PFSK-1 (cell line): ENCODE measurements around the gene RHPN2.

Experiments used
- FOXP2 ChIP-seq: optimal IDR thresholded peaks from 2 replicates; pipeline ENCODE3; 2011; ENCODE audit warnings: borderline replicate concordance, control low read depth, inconsistent platforms; ENCODE audit not compliant: insufficient read depth; ENCODE audit errors: extremely low read length, extremely low read depth
- POLR2AphosphoS5 ChIP-seq: IDR thresholded peaks from 2 replicates; pipeline ENCODE4 v1.6.1; 2012; ENCODE audit warnings: low read depth, mild to moderate bottlenecking, control low read depth, low read length, moderate library complexity
- REST ChIP-seq, 2 experiments: IDR thresholded peaks; 2 replicates each; pipeline versions ENCODE4 v1.6.1 to v1.8.0; 2011 to 2012; ENCODE audit warnings: low read depth in 2 of 2, low read length in 2 of 2, control low read depth in 1 of 2, inconsistent platforms in 1 of 2, mild to moderate bottlenecking in 1 of 2, moderate library complexity in 1 of 2; ENCODE audit not compliant: insufficient read depth in 1 of 2
- SIN3A ChIP-seq: IDR thresholded peaks from 2 replicates; pipeline ENCODE4 v1.6.1; 2012; ENCODE audit warnings: mild to moderate bottlenecking, low read length, moderate library complexity, borderline replicate concordance; ENCODE audit not compliant: insufficient read depth
- TAF1 ChIP-seq: IDR thresholded peaks from 2 replicates; pipeline ENCODE4 v1.6.1; 2012; ENCODE audit warnings: low read length, control low read depth, borderline replicate concordance; ENCODE audit not compliant: insufficient read depth

Gene RHPN2

DNA sequence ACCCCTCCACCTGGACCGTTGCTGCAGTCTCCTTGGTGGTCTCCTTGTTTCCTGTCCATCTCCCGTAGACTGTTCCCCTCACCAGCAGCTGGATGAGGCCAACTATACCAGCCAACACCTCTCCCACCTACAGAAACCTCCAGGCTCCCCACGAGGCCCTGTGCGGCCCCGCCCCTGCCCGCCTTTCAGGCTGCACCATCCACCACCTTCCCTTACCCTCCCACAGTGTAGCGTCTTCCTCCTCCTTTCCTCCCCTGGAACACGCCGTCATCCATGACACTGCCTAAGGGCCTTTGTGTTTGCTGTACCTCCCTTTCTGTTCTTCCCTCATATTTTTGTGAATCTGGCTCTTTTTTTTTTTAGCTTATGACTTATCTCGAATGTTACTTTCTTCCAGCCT is 43.5 kb upstream of the RHPN2 start:
- TF ChIP-seq TAF1 (no peak), SIN3A (no peak), REST (IDR thresholded peaks at IDR 0.05; ENCODE audit: insufficient read depth in 1 of 2, low read depth in 2 of 2, low read length in 2 of 2) (no peak), FOXP2 (no peak), POLR2AphosphoS5 (no peak)

GRCh38 chr19:33102893-33103292 is 38.2 kb upstream of the RHPN2 start:
- TF ChIP-seq SIN3A (no peak), REST (IDR thresholded peaks at IDR 0.05; ENCODE audit: insufficient read depth in 1 of 2, low read depth in 2 of 2, low read length in 2 of 2) (no peak), FOXP2 (no peak), POLR2AphosphoS5 (no peak), TAF1 (no peak)

DNA sequence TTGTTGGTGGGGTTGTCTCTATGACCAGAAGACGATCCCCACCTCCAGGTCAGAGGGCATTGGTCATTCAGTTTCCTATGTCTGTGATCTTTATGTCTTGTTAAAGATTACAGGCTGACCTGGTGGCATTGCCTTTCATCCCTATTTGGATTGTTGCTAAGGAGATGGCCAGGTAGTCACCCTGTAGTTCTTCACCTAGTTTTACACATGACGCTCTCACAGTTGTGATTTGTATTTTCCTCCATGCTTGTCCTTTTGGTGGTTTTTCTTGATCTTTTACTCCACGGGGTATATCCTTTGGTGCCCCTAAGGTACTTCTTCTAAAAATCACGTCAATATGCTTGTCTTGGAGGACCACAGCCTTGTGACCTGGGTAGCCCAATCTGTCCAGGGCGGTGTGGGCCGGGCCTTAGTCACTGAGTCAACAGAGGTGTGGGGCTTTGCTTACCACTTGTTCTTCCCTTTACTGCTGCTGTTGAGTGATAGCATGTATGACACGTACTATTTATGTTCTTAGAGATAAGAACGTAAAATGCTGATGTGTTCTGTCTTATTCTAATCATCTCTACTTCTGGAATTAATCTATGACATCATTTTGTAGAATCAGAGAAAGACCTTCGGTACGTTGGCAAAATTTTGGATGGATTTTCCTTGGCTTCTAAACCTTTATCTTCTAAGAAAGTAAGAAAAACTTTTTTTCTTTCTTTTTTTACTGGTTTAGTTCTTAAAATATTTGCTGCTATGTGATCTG is 36.4 kb upstream of the RHPN2 start:
- TF ChIP-seq POLR2AphosphoS5 (no peak), SIN3A (no peak), REST (IDR thresholded peaks at IDR 0.05; ENCODE audit: insufficient read depth in 1 of 2, low read depth in 2 of 2, low read length in 2 of 2) (no peak), FOXP2 (no peak), TAF1 (no peak)

GRCh38 chr19:33098055-33098534 is 33.4 kb upstream of the RHPN2 start:
- TF ChIP-seq REST (IDR thresholded peaks at IDR 0.05; ENCODE audit: insufficient read depth in 1 of 2, low read depth in 2 of 2, low read length in 2 of 2) (no peak), POLR2AphosphoS5 (no peak), SIN3A (no peak), TAF1 (no peak), FOXP2 (no peak)

GRCh38 chr19:33096005-33096404 is 31.3 kb upstream of the RHPN2 start:
- TF ChIP-seq REST (IDR thresholded peaks at IDR 0.05; ENCODE audit: insufficient read depth in 1 of 2, low read depth in 2 of 2, low read length in 2 of 2) (no peak), TAF1 (no peak), POLR2AphosphoS5 (no peak), SIN3A (no peak), FOXP2 (no peak)
